Measurements from ENCODE around the gene C2orf76. TPM values are rescaled to one million over a fixed set of nuclear protein-coding genes. Genes with fewer than 3 reads are reported as not detected.
A peak's percentile ranks its signal among the peaks of the same experiment; 100 is the strongest.

The C2orf76 gene
- 8.4 to 12.2 TPM (median 9.2 TPM) in 3 replicates for total RNA-seq

DNA sequence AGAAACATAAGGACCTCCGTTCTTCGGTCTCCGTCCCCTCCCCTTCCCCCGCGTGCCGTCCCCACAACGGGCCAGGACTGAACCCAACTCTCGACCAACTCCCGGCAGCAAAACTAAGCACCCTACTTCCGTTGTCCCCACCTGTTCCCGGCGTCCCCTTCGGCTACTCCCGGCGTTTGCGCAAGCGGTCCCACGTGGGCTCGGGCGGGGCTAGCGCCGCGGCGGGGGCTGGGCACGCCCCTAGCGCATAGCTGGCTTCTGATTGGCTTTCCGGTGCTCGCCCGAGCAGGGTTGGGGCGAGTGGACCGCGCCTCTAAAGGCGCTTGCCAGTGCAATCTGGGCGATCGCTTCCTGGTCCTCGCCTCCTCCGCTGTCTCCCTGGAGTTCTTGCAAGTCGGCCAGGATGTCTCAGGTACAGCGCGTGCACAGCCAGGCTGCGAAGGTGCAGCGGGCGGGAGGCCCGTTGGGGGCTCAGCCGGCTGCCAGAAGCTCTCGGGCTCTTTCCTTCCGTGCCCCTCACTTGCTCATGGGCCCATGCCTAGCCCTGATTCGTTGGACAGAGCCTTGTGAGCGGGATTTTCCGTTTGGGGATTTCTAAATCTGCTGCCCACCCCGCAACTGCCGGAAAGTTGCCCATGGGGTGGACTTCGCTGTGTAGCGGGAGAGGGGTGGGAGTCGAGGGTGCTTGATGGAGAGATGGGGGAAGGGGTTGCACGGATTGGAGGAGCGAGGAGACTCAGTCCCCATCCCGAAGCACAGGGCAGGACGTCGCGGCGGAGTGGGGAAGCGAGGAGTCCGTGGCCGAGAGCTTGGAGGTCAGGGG, at the start of gene C2orf76, which contains the start of gene DBI:
Gene C2orf76, minus strand, starts transcription at position 186 of the 823 bp plus-strand sequence. CDS start 26,875 bp downstream, outside the sequence.
Gene DBI, plus strand, starts transcription at position 329 of the 823 bp plus-strand sequence. Its CDS starts 75 bp downstream, at position 404.
- H3K27ac Mint-ChIP-seq, result peak within 1 kb of the TSS; percentile 96
- H3K9me3 Mint-ChIP-seq, result no peaks in the 10 kb centered on the region
- H3K4me1 Mint-ChIP-seq, result peaks cover 24% of the 10 kb centered on the region
- TF ChIP-seq, protein P1, sequence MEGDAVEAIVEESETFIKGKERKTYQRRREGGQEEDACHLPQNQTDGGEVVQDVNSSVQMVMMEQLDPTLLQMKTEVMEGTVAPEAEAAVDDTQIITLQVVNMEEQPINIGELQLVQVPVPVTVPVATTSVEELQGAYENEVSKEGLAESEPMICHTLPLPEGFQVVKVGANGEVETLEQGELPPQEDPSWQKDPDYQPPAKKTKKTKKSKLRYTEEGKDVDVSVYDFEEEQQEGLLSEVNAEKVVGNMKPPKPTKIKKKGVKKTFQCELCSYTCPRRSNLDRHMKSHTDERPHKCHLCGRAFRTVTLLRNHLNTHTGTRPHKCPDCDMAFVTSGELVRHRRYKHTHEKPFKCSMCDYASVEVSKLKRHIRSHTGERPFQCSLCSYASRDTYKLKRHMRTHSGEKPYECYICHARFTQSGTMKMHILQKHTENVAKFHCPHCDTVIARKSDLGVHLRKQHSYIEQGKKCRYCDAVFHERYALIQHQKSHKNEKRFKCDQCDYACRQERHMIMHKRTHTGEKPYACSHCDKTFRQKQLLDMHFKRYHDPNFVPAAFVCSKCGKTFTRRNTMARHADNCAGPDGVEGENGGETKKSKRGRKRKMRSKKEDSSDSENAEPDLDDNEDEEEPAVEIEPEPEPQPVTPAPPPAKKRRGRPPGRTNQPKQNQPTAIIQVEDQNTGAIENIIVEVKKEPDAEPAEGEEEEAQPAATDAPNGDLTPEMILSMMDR (IDR thresholded peaks at IDR 0.05; ENCODE audit: unreplicated experiment), result no peak
- no peaks in the 10 kb centered on the region for H3K27me3 Mint-ChIP-seq (ENCODE audit: low read depth)
- H3K36me3 Mint-ChIP-seq, result peaks cover 20% of the 10 kb centered on the region
- DNase-seq (ENCODE audit: low spot score in 2 of 2, unreplicated experiment in 2 of 2), result peak; percentile 88 to 93
- peak within 1 kb of the TSS; percentile 91 for H3K4me3 Mint-ChIP-seq

DNA sequence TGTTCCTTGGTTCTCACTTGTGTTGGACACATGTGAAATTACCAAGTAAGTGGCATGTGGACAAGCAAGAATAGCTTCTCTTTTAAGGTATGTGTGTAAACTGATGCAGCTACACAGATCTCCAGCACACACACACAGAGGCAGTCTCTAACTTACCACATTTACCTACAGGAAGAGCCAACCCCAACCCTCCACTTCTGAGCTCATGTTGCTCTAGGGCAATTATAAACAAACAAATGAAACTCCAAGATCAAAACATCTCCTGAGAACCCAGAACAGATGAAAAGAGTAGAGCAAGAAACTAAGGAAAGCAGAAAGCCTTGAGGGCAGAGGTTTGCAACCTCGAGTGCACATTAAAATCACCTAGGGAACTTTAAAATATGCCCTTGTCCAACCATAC, 49.0 kb upstream of the C2orf76 start:
- no peak overlapping the region for H3K27ac Mint-ChIP-seq
- H3K27me3 Mint-ChIP-seq (ENCODE audit: low read depth), result no peaks in the 10 kb centered on the region
- no peaks in the 10 kb centered on the region for H3K4me1 Mint-ChIP-seq
- peaks cover 23% of the 10 kb centered on the region for H3K9me3 Mint-ChIP-seq
- TF ChIP-seq, protein P1 (IDR thresholded peaks at IDR 0.05; ENCODE audit: unreplicated experiment), result no peak
- H3K4me3 Mint-ChIP-seq, result no peak overlapping the region
- DNase-seq (ENCODE audit: low spot score in 2 of 2, unreplicated experiment in 2 of 2), result no peak
- H3K36me3 Mint-ChIP-seq, result no peaks in the 10 kb centered on the region

DNA sequence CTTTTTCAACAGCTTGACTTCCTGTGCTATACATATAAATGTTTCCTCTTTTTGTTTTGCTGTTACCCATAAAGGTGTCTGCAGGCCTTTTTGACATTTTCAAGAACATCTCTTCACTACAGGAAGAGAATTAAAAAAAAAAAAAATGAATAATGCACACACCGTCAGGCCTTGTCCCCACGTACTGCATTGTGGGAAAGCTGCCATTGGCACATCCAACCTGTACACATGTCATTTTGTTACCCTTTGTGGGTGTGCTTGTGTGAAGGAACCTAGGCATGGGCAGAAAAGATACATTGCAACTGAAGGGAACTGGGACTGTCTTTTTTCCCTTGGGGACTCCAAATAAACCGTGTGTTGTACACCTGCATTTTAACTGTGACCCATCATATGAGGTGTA, 48.3 kb upstream of the C2orf76 start:
- Mint-ChIP-seq H3K9me3 (peaks cover 28% of the 10 kb centered on the region), H3K27me3 (ENCODE audit: low read depth) (no peaks in the 10 kb centered on the region), H3K27ac (no peak overlapping the region), H3K36me3 (no peaks in the 10 kb centered on the region), H3K4me1 (no peaks in the 10 kb centered on the region), H3K4me3 (no peak overlapping the region)
- no peak for DNase-seq (ENCODE audit: low spot score in 2 of 2, unreplicated experiment in 2 of 2)
- TF ChIP-seq, protein P1 (IDR thresholded peaks at IDR 0.05; ENCODE audit: unreplicated experiment), result no peak

DNA sequence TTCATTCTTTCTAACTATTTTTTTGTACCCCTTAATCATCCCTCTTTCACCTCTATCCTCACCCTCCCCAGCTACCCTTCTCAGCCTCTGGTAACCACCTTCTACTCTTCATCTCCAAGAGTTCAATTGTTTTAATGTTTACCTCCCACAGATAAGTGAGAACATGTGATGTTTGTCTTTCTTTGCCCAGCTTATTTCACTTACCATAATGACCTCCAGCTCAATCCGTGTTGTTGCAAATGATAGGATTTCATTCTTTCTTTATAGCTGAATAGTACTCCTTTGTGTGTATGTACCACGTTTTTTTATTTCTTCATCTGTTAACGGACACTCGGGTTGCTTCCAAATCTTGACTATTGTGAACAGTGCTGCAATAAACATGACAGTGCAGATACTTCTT, 42.9 kb upstream of the C2orf76 start:
- H3K36me3 Mint-ChIP-seq, result no peaks in the 10 kb centered on the region
- no peaks in the 10 kb centered on the region for H3K27me3 Mint-ChIP-seq (ENCODE audit: low read depth)
- H3K27ac Mint-ChIP-seq, result no peak overlapping the region
- DNase-seq (ENCODE audit: low spot score in 2 of 2, unreplicated experiment in 2 of 2), result no peak
- H3K4me3 Mint-ChIP-seq, result no peak overlapping the region
- TF ChIP-seq, protein P1 (IDR thresholded peaks at IDR 0.05; ENCODE audit: unreplicated experiment), result no peak
- H3K9me3 Mint-ChIP-seq, result peaks cover 24% of the 10 kb centered on the region
- H3K4me1 Mint-ChIP-seq, result no peaks in the 10 kb centered on the region

DNA sequence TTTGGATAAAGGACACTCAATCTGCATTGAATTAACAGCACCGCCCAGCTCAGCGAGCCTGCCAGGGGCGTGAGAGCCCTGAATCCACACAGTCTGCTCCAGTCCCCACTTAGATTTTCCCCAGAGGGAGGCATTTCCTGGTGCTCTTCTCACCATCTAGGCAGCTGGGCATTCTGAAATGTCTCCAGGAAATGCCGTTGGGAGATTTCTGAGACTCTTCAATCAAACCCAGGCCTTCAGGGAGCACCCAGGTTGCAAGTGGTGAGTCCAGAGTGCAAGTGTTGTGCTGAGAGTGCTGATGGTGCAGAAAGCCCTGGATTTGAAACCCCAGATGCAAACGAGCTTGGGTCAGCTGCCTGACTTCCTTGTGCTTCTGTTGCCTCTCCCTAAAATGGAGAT, 41.6 kb upstream of the C2orf76 start:
- no peaks in the 10 kb centered on the region for H3K27me3 Mint-ChIP-seq (ENCODE audit: low read depth)
- no peaks in the 10 kb centered on the region for H3K4me1 Mint-ChIP-seq
- H3K9me3 Mint-ChIP-seq, result peaks cover 20% of the 10 kb centered on the region
- TF ChIP-seq, protein P1 (IDR thresholded peaks at IDR 0.05; ENCODE audit: unreplicated experiment), result no peak
- no peak overlapping the region for H3K4me3 Mint-ChIP-seq
- no peak overlapping the region for H3K27ac Mint-ChIP-seq
- DNase-seq (ENCODE audit: low spot score in 2 of 2, unreplicated experiment in 2 of 2), result no peak
- H3K36me3 Mint-ChIP-seq, result no peaks in the 10 kb centered on the region
